Neuronal stem cell (in vitro differentiated cells): ENCODE measurements around the gene ARF3.

Source experiments
- DNase-seq: peaks from one replicate; pipeline ENCODE4 v3.0.0-alpha.2; 2013; ENCODE audit warnings: low spot score
- H2AFZ ChIP-seq: one replicate; pipeline ENCODE4 v1.6.1; 2013; ENCODE audit warnings: mild to moderate bottlenecking, low read length, inconsistent platforms
- H2AK5ac ChIP-seq: 2 replicates; pipeline ENCODE4 v1.6.1; 2013; ENCODE audit warnings: low read depth, mild to moderate bottlenecking, inconsistent platforms, low read length, moderate library complexity, mixed read lengths
- H2BK120ac ChIP-seq: 2 replicates; pipeline ENCODE4 v1.6.1; 2013; ENCODE audit warnings: low read depth, mild to moderate bottlenecking, inconsistent platforms, low read length, moderate library complexity, mixed read lengths
- H2BK12ac ChIP-seq: one replicate; pipeline ENCODE4 v1.6.1; 2013; ENCODE audit warnings: low read length, inconsistent platforms
- H2BK15ac ChIP-seq: 2 replicates; pipeline ENCODE4 v1.6.1; 2013; ENCODE audit warnings: mild to moderate bottlenecking, low read length, inconsistent platforms, mixed read lengths
- H2BK5ac ChIP-seq: one replicate; pipeline ENCODE4 v1.6.1; 2013; ENCODE audit warnings: inconsistent platforms, mild to moderate bottlenecking, low read length, moderate library complexity
- H3K14ac ChIP-seq: one replicate; pipeline ENCODE4 v1.6.1; 2013; ENCODE audit warnings: low read length, inconsistent platforms
- H3K18ac ChIP-seq: 2 replicates; pipeline ENCODE4 v1.6.1; 2013; ENCODE audit warnings: low read length, inconsistent platforms
- H3K23ac ChIP-seq: 2 replicates; pipeline ENCODE4 v1.6.1; 2013; ENCODE audit warnings: low read depth, mild to moderate bottlenecking, mixed read lengths, low read length, inconsistent platforms; ENCODE audit not compliant: poor library complexity
- H3K27ac ChIP-seq: replicated peaks from 3 replicates; pipeline ENCODE4 v1.5.1; 2013; ENCODE audit warnings: low read length, inconsistent platforms
- H3K27me3 ChIP-seq, 3 experiments: 2 replicates each; pipeline ENCODE4 v1.6.1; 2013; ENCODE audit warnings: low read length in 3 of 3, mild to moderate bottlenecking in 2 of 3, inconsistent platforms in 1 of 3, low read depth in 1 of 3, mixed read lengths in 1 of 3, moderate library complexity in 1 of 3; ENCODE audit not compliant: control insufficient read depth in 3 of 3, insufficient read depth in 3 of 3
- H3K36me3 ChIP-seq, 2 donors: replicated peaks in 1 of 2; 2 replicates each; pipeline ENCODE4 v1.6.1; 2013; ENCODE audit warnings: low read length in 2 of 2; ENCODE audit not compliant: control insufficient read depth in 2 of 2, insufficient read depth in 2 of 2
- H3K4ac ChIP-seq: 2 replicates; pipeline ENCODE4 v1.6.1; 2013; ENCODE audit warnings: inconsistent platforms, mild to moderate bottlenecking, low read length, moderate library complexity
- H3K4me1 ChIP-seq, 2 donors: 1 replicate in 1 of 2; 2 replicates in 1 of 2; pipeline ENCODE4 v1.6.1; 2013; ENCODE audit warnings: low read length in 2 of 2, low read depth in 1 of 2; ENCODE audit not compliant: control insufficient read depth in 2 of 2, insufficient read depth in 1 of 2
- H3K4me2 ChIP-seq: one replicate; pipeline ENCODE4 v1.6.1; 2013; ENCODE audit warnings: mild to moderate bottlenecking, low read length, inconsistent platforms; ENCODE audit not compliant: insufficient read depth, poor library complexity, severe bottlenecking
- H3K4me3 ChIP-seq, 2 donors: 2 replicates each; pipeline ENCODE4 v1.5.1; 2013; ENCODE audit warnings: low read length in 2 of 2, mild to moderate bottlenecking in 2 of 2, inconsistent platforms in 1 of 2, moderate library complexity in 1 of 2
- H3K79me1 ChIP-seq: one replicate; pipeline ENCODE4 v1.6.1; 2013; ENCODE audit warnings: low read depth, mild to moderate bottlenecking, inconsistent platforms, low read length, moderate library complexity
- H3K9ac ChIP-seq: one replicate; pipeline ENCODE4 v1.6.1; 2013; ENCODE audit warnings: mild to moderate bottlenecking, low read depth, low read length, inconsistent platforms; ENCODE audit not compliant: poor library complexity
- H3K9me3 ChIP-seq, 2 donors: replicated peaks in 1 of 2; 2 replicates each; pipeline versions ENCODE3 to v1.6.1; 2013; ENCODE audit warnings: low read length in 2 of 2, mild to moderate bottlenecking in 2 of 2, inconsistent platforms in 1 of 2, low read depth in 1 of 2, mixed read lengths in 1 of 2, moderate library complexity in 1 of 2; ENCODE audit not compliant: control insufficient read depth in 2 of 2, insufficient read depth in 1 of 2
- H4K8ac ChIP-seq: one replicate; pipeline ENCODE4 v1.6.1; 2013; ENCODE audit warnings: low read depth, mild to moderate bottlenecking, inconsistent platforms, low read length, moderate library complexity
- H4K91ac ChIP-seq: one replicate; pipeline ENCODE4 v1.6.1; 2013; ENCODE audit warnings: low read length, low read depth, mild to moderate bottlenecking, inconsistent platforms; ENCODE audit not compliant: poor library complexity
- WGBS, 2 donors: extraction: QIAGEN DNeasy Blood & Tissue Kit; methylation state at CpG; one replicate each; pipeline ENCODE4 v1.1.7; 2013; ENCODE audit warnings: missing lambda C conversion rate in 2 of 2, mixed read lengths in 1 of 2; ENCODE audit not compliant: insufficient read length in 2 of 2, insufficient replicate concordance in 1 of 2; ENCODE audit errors: extremely low coverage in 2 of 2; 5-methylcytosine and 5-hydroxymethylcytosine counted together

The ARF3 gene

DNA sequence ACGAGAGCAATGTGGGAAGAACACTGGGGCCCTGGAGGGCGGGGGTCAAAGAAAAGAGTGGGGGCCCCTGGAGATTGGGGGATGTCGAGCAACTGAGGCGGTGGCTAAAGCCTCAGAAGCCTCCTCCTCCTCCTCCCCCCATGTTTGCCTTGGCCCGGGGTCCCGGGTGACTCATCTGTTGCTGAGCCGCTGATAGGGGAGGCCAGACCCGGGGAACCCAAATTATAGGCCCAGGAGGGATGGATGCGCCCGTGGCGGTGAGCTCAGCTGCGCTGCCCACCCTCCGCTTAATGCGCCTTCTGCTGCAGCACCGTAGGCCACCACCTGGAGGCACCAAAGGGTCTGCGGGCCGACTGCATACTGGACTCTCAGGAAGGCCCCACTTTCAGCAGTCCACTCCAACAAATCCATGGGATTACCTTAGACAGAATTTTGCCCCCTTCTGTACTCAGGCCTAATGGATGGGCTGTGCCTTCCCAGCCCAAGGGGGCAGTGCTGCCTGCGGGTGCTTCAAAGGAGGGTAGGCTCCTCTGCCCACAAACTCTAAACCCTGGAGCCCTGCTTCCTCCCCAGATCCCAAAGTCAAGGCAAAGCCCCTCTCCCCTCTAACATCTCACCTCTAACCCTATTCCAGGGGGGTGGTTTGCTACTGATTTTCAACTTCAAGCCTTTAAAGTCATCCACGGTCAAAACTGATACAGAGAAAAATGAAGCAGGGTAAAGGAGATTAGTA, 16.8 kb upstream of the ARF3 start:
- Histone ChIP-seq H3K18ac (no peak overlapping the region), H2BK15ac (peak overlapping the region; percentile 35)
- no CpG with 5 or more reads among the region's 19 CpGs for WGBS, 2 donors

GRCh38 chr12:48973531-48973930, 16.2 kb upstream of the ARF3 start:
- Histone ChIP-seq H3K36me3 (no peaks in the 10 kb centered on the region), H3K4me3 (no peak overlapping the region), H2BK12ac (no peak overlapping the region), H3K23ac (no peak overlapping the region), H3K9ac (no peak overlapping the region), H2BK120ac (no peak overlapping the region), H2AFZ (no peak overlapping the region), H3K14ac (no peak overlapping the region), H2BK15ac (peak overlapping the region; percentile 35), H3K79me1 (no peaks in the 10 kb centered on the region), H3K27me3 (peaks cover 59 to 99% (median 99%) of the 10 kb centered on the region in 3 experiments), H4K8ac (no peak overlapping the region), H3K9me3 (peaks cover 3 to 4% of the 10 kb centered on the region in 2 donors), H3K4me2 (no peak overlapping the region), H3K4ac (no peak overlapping the region), H2AK5ac (no peak overlapping the region), H2BK5ac (no peak overlapping the region), H3K4me1 (peaks cover 9 to 18% of the 10 kb centered on the region in 2 donors), H4K91ac (no peak overlapping the region), H3K18ac (peak overlapping the region; percentile 32), H3K27ac (no peak overlapping the region)
- no CpG with 5 or more reads among the region's 12 CpGs for WGBS, 2 donors
- DNase-seq, result no peak

More for the DNA sequence above, 16.8 kb upstream of the ARF3 start:
- H3K4me2 ChIP-seq, result no peak overlapping the region
- H3K4me3 ChIP-seq, result no peak overlapping the region
- no peak overlapping the region for H4K91ac ChIP-seq
- no peak overlapping the region for H3K4ac ChIP-seq
- no peak overlapping the region for H3K27ac ChIP-seq
- H3K27me3 ChIP-seq, result peaks cover 65 to 99% (median 99%) of the 10 kb centered on the region in 3 experiments
- H3K4me1 ChIP-seq, result peaks cover 12 to 21% of the 10 kb centered on the region in 2 donors
- no peak overlapping the region for H2BK5ac ChIP-seq
- peaks cover 3 to 4% of the 10 kb centered on the region in 2 donors for H3K9me3 ChIP-seq
- H3K14ac ChIP-seq, result no peak overlapping the region
- H3K36me3 ChIP-seq, result no peaks in the 10 kb centered on the region
- no peak overlapping the region for H2BK12ac ChIP-seq
- DNase-seq, result no peak
- H3K9ac ChIP-seq, result no peak overlapping the region
- no peak overlapping the region for H2AK5ac ChIP-seq
- H2BK120ac ChIP-seq, result no peak overlapping the region
- no peak overlapping the region for H4K8ac ChIP-seq
- H3K23ac ChIP-seq, result no peak overlapping the region
- H2AFZ ChIP-seq, result no peak overlapping the region
- no peaks in the 10 kb centered on the region for H3K79me1 ChIP-seq

DNA sequence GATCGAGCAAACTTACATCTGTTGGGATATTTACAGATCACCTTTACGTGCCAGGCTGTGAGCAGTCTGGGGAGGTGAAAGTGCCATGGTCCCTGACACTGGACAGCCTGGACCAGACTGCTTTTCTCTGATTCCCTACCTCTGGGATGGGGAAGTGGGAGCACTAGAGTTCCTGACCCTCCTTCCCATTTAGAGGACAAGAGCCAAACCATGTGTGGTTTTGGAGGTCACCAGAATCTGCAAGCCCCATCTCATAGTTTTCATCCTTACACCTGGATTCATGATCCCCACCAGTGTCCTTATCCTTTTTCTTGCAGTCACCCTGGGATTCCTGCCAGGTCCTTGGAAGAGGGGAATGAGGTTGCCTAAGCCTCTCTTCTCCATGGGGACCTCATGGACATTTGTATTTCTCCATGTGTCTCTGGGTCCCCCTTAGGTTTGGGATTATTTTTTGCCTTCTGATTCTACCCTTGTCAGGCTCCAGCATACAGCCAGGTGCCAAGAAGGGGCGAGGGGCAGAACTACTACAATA, 15.7 kb upstream of the ARF3 start:
- no peak overlapping the region for H3K4me2 ChIP-seq
- H4K91ac ChIP-seq, result no peak overlapping the region
- H3K14ac ChIP-seq, result peak overlapping the region; percentile 42
- no peak overlapping the region for H2BK12ac ChIP-seq
- no peak overlapping the region for H2AFZ ChIP-seq
- no peak overlapping the region for H3K18ac ChIP-seq
- H3K4me3 ChIP-seq, result no peak overlapping the region
- no peaks in the 10 kb centered on the region for H3K36me3 ChIP-seq
- H3K79me1 ChIP-seq, result no peaks in the 10 kb centered on the region
- H3K4me1 ChIP-seq, result peaks cover 9 to 18% of the 10 kb centered on the region in 2 donors
- no peak overlapping the region for H2BK5ac ChIP-seq
- no peak overlapping the region for H3K4ac ChIP-seq
- peaks cover 3 to 4% of the 10 kb centered on the region in 2 donors for H3K9me3 ChIP-seq
- H2BK120ac ChIP-seq, result no peak overlapping the region
- no peak overlapping the region for H3K27ac ChIP-seq
- no peak for DNase-seq
- WGBS, 2 donors, result no CpG with 5 or more reads among the region's 3 CpGs
- peak overlapping the region; percentile 66 for H3K9ac ChIP-seq
- H2AK5ac ChIP-seq, result no peak overlapping the region
- H2BK15ac ChIP-seq, result no peak overlapping the region
- H4K8ac ChIP-seq, result no peak overlapping the region
- H3K23ac ChIP-seq, result peak overlapping the region; percentile 34
- peaks cover 54 to 99% (median 99%) of the 10 kb centered on the region in 3 experiments for H3K27me3 ChIP-seq

GRCh38 chr12:48972213-48972951, 15.1 kb upstream of the ARF3 start:
- Histone ChIP-seq H4K8ac (no peak overlapping the region), H2BK5ac (no peak overlapping the region), H2BK12ac (no peak overlapping the region), H3K4me2 (no peak overlapping the region), H4K91ac (no peak overlapping the region), H2AFZ (no peak overlapping the region), H3K4me3 (no peak overlapping the region), H2BK120ac (no peak overlapping the region), H3K9me3 (peaks cover 3 to 4% of the 10 kb centered on the region in 2 donors), H3K18ac (peak overlapping the region; percentile 52), H3K36me3 (no peaks in the 10 kb centered on the region), H3K27ac (no peak overlapping the region), H3K79me1 (no peaks in the 10 kb centered on the region), H3K27me3 (peaks cover 49 to 99% (median 98%) of the 10 kb centered on the region in 3 experiments), H2BK15ac (no peak overlapping the region), H3K4ac (no peak overlapping the region), H3K4me1 (peaks cover 9 to 17% of the 10 kb centered on the region in 2 donors), H3K9ac (peak overlapping the region; percentile 66), H3K23ac (peak overlapping the region; percentile 34), H3K14ac (peak overlapping the region; percentile 42), H2AK5ac (peak overlapping the region; percentile 5)
- no peak for DNase-seq
- WGBS, 2 donors, result no CpG with 5 or more reads among the region's 23 CpGs
